ENCODE measurements around the gene UQCC3. TPM values are rescaled to one million over a fixed set of nuclear protein-coding genes. Genes with fewer than 3 reads are reported as not detected.

The UQCC3 gene
- total and polyA plus RNA-seq, 9 donors, result 1.6 to 13.7 (median 8.9) TPM

GRCh38 chr11:62712276-62712812 is 40.9 kb downstream of the UQCC3 start:
- no peak overlapping the region for H3K4me3 ChIP-seq
- WGBS, 3 donors, result 55 to 69% (median 65%) methylated on average over 6 of the region's 6 CpGs
- intact Hi-C loops (cut with DNase I), result no loop called here
- TF ChIP-seq EP300 (IDR thresholded peaks at IDR 0.05) (no peak), CTCF (IDR thresholded peaks at IDR 0.05) (no peak), POLR2A (IDR thresholded peaks at IDR 0.05) (no peak)
- no peaks in the 10 kb centered on the region for H3K9me3 ChIP-seq
- no peak overlapping the region for H3K27ac ChIP-seq
- H3K4me1 ChIP-seq (ENCODE audit: insufficient read depth), result peaks cover 8% of the 10 kb centered on the region
- H3K27me3 ChIP-seq, result no peaks in the 10 kb centered on the region
- H3K36me3 ChIP-seq, result no peaks in the 10 kb centered on the region
- peak in 1 of 5 donors; percentile 11 for DNase-seq

- 15 to 40% (median 31%) methylated on average over 3 of the region's 3 CpGs for WGBS, 3 donors
- no peak for DNase-seq
- Histone ChIP-seq H3K27ac (no peak overlapping the region), H3K4me1 (ENCODE audit: insufficient read depth) (peaks cover 8% of the 10 kb centered on the region), H3K4me3 (no peak overlapping the region), H3K27me3 (no peaks in the 10 kb centered on the region), H3K36me3 (no peaks in the 10 kb centered on the region), H3K9me3 (no peaks in the 10 kb centered on the region)
- intact Hi-C loops (cut with DNase I), result no loop called here
- TF ChIP-seq EP300 (IDR thresholded peaks at IDR 0.05) (no peak), POLR2A (IDR thresholded peaks at IDR 0.05) (no peak), CTCF (IDR thresholded peaks at IDR 0.05) (no peak)
These were observed 41.4 kb downstream of the UQCC3 start for GRCh38 chr11:62712861-62713260.

- intact Hi-C loops (cut with DNase I), result no loop called here
- DNase-seq, result no peak
- TF ChIP-seq POLR2A (IDR thresholded peaks at IDR 0.05) (no peak), CTCF (IDR thresholded peaks at IDR 0.05) (no peak), EP300 (IDR thresholded peaks at IDR 0.05) (no peak)
- Histone ChIP-seq H3K27me3 (no peaks in the 10 kb centered on the region), H3K36me3 (no peaks in the 10 kb centered on the region), H3K27ac (no peak overlapping the region), H3K9me3 (no peaks in the 10 kb centered on the region), H3K4me1 (ENCODE audit: insufficient read depth) (peaks cover 5% of the 10 kb centered on the region), H3K4me3 (no peak overlapping the region)
- 79 to 86% (median 80%) methylated on average over 2 of the region's 2 CpGs for WGBS, 3 donors
These were observed 41.9 kb downstream of the UQCC3 start for GRCh38 chr11:62713343-62713742.

- Histone ChIP-seq H3K36me3 (no peaks in the 10 kb centered on the region), H3K27ac (no peak overlapping the region), H3K27me3 (no peaks in the 10 kb centered on the region), H3K9me3 (no peaks in the 10 kb centered on the region), H3K4me3 (no peak overlapping the region), H3K4me1 (ENCODE audit: insufficient read depth) (no peaks in the 10 kb centered on the region)
- TF ChIP-seq POLR2A (IDR thresholded peaks at IDR 0.05) (no peak), CTCF (IDR thresholded peaks at IDR 0.05) (no peak), EP300 (IDR thresholded peaks at IDR 0.05) (no peak)
- intact Hi-C loops (cut with DNase I), result no loop called here
- peak in 2 of 5 donors; percentile 16 to 17 for DNase-seq
- WGBS, 3 donors, result 82 to 88% (median 83%) methylated on average over 24 of the region's 24 CpGs
These were observed 44.0 kb downstream of the UQCC3 start for GRCh38 chr11:62715150-62716130.
